T-helper 1 cell treated with Interleukin-12 subunit alpha and Interleukin-12 subunit beta and Interleukin-4 antibody, amounts not matched to agents 30 μg/mL and 1 μg/mL, for 36 hours (primary cell): Measurements from ENCODE around the gene TESK2.
A peak's percentile ranks its signal among the peaks of the same experiment; 100 is the strongest.
"Not testable (repeated sequence)": the region's sequence is repeated elsewhere in the genome, so short reads cannot be mapped to it uniquely, and the experiment has no call there.

ENCODE experiments used
- H3K27ac Mint-ChIP-seq: one replicate; pipeline ENCODE4 v1.8.0; 2021; ENCODE audit warnings: mild to moderate bottlenecking, mixed read lengths
- H3K27me3 Mint-ChIP-seq: one replicate; pipeline ENCODE4 v1.8.0; 2021; ENCODE audit warnings: low read depth, mixed read lengths
- H3K36me3 Mint-ChIP-seq: one replicate; pipeline ENCODE4 v1.8.0; 2021; ENCODE audit warnings: low read depth, mixed read lengths
- H3K4me1 Mint-ChIP-seq: one replicate; pipeline ENCODE4 v1.8.0; 2021; ENCODE audit warnings: low read depth, mixed read lengths
- H3K4me3 Mint-ChIP-seq: one replicate; pipeline ENCODE4 v1.8.0; 2021; ENCODE audit warnings: mild to moderate bottlenecking, moderate library complexity, mixed read lengths
- H3K9me3 Mint-ChIP-seq: one replicate; pipeline ENCODE4 v1.8.0; 2021; ENCODE audit warnings: mixed read lengths

The TESK2 gene

DNA sequence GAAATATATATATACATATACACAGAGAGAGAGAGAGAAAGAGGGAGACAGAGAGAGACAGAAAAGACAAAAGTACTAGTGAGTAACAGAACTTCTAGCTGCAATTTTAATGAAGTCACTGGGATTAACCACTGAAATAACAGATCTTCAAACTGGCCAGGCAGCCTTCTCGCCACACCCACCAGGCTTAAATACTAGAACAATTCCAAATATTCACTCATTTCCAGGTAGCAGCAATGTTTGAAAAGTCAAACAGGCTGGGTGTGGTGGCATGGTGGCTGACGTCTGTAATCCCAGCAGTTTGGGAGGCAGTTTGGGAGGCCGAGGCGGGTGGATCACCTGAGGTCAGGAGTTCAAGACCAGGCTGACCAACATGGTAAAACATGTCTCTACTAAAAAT is 25.5 kb upstream of the TESK2 start:
- no peak overlapping the region for H3K4me3 Mint-ChIP-seq
- H3K36me3 Mint-ChIP-seq, result peaks cover 54% of the 10 kb centered on the region
- no peaks in the 10 kb centered on the region for H3K9me3 Mint-ChIP-seq
- peaks cover 23% of the 10 kb centered on the region for H3K4me1 Mint-ChIP-seq
- H3K27ac Mint-ChIP-seq, result peak overlapping the region; percentile 59
- no peaks in the 10 kb centered on the region for H3K27me3 Mint-ChIP-seq

DNA sequence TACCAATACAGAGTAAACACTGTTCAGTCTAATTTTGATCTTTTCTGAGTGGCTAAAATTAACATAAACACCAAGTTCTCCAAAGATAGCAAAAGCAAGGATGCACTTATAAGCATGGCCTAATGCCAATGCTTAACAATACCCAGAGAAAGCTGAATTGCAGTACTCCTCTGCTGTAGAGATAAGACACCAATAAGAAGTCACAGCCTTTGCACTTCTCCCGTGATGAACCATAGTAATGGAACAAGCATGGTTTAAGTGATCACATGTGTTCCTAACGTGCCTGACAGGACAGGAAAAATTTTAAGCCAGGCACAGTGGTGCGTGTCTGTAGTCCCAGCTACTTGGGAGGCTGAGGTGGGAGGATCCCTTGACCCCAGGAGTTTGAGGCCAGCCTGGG is 25.1 kb upstream of the TESK2 start:
- H3K27ac Mint-ChIP-seq, result no peak overlapping the region
- peaks cover 23% of the 10 kb centered on the region for H3K4me1 Mint-ChIP-seq

DNA sequence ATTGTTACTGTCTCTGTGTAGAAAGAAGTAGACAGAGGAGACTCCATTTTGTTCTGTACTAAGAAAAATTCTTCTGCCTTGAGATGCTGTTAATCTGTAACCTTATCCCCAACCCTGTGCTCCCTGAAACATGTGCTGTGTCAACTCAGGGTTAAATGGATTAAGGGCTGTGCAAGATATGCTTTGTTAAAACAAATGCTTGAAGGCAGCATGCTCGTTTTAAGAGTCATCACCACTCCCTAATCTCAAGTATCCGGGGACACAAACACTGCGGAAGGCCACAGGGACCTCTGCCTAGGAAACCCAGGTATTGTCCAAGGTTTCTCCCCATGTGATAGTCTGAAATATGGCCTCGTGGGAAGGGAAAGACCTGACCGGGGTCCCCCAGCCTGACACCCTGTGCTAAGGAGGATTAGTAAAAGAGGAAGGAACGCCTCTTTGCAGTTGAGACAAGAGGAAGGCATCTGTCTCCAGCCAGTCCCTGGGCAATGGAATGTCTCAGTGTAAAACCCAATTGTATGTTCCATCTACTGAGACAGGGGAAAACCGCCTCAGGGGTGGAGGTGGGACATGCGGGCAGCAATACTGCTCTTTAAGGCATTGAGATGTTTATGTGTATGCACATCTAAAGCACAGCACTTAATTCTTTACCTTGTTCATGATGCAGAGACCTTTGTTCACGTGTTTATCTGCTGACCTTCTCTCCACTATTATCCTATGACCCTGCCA is 22.7 kb upstream of the TESK2 start:
- not testable (repeated sequence) for H3K4me3 Mint-ChIP-seq, H3K27me3 Mint-ChIP-seq, H3K27ac Mint-ChIP-seq, H3K9me3 Mint-ChIP-seq
- peaks cover 15% of the 10 kb centered on the region for H3K4me1 Mint-ChIP-seq
- H3K36me3 Mint-ChIP-seq, result peaks cover 65% of the 10 kb centered on the region

More for the DNA sequence above, 25.1 kb upstream of the TESK2 start:
- Mint-ChIP-seq H3K36me3 (peaks cover 57% of the 10 kb centered on the region), H3K4me3 (no peak overlapping the region), H3K9me3 (no peaks in the 10 kb centered on the region), H3K27me3 (no peaks in the 10 kb centered on the region)

DNA sequence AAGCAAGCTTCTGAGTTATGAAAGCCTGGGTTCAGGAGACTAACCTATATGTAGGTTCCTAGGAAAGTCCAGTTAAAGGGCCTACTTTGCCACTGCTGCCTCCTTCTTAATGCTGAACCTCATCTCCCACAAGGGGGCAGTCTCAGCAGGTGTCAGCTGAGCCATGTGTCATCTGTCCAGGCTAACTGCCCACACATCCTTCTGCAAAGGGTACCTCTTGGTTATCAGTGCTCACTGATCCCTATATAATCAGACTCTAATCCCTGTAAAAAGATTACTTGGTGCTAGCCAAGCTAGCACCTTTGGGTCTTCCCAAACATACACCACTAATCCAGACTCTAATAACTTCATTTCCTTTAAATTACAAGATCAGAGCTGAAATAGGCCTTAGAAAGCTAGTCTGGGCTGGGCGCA is 21.7 kb upstream of the TESK2 start:
- peak overlapping the region; percentile 20 for H3K27ac Mint-ChIP-seq
- peaks cover 64% of the 10 kb centered on the region for H3K36me3 Mint-ChIP-seq
- H3K27me3 Mint-ChIP-seq, result no peaks in the 10 kb centered on the region
- H3K4me1 Mint-ChIP-seq, result peaks cover 11% of the 10 kb centered on the region
- no peaks in the 10 kb centered on the region for H3K9me3 Mint-ChIP-seq
- H3K4me3 Mint-ChIP-seq, result no peak overlapping the region

DNA sequence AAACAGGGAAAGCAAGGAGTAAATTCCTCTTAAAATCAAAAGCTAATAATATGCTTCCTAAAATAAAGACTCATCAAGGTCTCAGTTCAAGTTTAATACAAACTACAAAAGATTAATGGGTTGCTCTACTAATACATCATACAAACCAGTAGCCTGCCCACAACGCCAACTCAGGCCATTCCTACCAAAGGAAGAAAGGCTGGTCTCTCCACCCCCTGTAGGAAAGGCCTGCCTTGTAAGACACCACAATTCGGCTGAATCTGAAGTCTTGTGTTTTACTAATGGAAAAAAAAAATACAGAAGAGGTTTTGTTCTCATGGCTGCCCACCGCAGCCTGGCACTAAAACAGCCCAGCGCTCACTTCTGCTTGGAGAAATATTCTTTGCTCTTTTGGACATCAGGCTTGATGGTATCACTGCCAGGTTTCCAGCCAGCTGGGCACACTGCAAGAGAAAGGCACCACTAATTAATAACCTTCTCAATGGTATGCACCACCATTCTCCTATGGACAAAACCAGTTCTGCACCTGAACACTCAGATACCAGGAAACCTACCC is 20.1 kb upstream of the TESK2 start:
- H3K4me1 Mint-ChIP-seq, result peaks cover 8% of the 10 kb centered on the region
- peaks cover 51% of the 10 kb centered on the region for H3K36me3 Mint-ChIP-seq
- no peaks in the 10 kb centered on the region for H3K27me3 Mint-ChIP-seq
- H3K27ac Mint-ChIP-seq, result no peak overlapping the region
- H3K4me3 Mint-ChIP-seq, result no peak overlapping the region
- H3K9me3 Mint-ChIP-seq, result no peaks in the 10 kb centered on the region

- Mint-ChIP-seq H3K27me3 (no peaks in the 10 kb centered on the region), H3K27ac (no peak overlapping the region), H3K9me3 (no peaks in the 10 kb centered on the region), H3K36me3 (peaks cover 44% of the 10 kb centered on the region), H3K4me1 (peaks cover 6% of the 10 kb centered on the region), H3K4me3 (no peak overlapping the region)
Observed at GRCh38 chr1:45510036-45510971, 19.3 kb upstream of the TESK2 start.

GRCh38 chr1:45508295-45509151 is 17.6 kb upstream of the TESK2 start:
- H3K4me1 Mint-ChIP-seq, result peaks cover 3% of the 10 kb centered on the region
- H3K36me3 Mint-ChIP-seq, result peaks cover 30% of the 10 kb centered on the region
- H3K27ac Mint-ChIP-seq, result no peak overlapping the region
- H3K4me3 Mint-ChIP-seq, result no peak overlapping the region
- H3K9me3 Mint-ChIP-seq, result no peaks in the 10 kb centered on the region
- no peaks in the 10 kb centered on the region for H3K27me3 Mint-ChIP-seq

- H3K4me3 Mint-ChIP-seq, result no peak overlapping the region
- no peak overlapping the region for H3K27ac Mint-ChIP-seq
- peaks cover 28% of the 10 kb centered on the region for H3K36me3 Mint-ChIP-seq
- H3K4me1 Mint-ChIP-seq, result peaks cover 3% of the 10 kb centered on the region
- no peaks in the 10 kb centered on the region for H3K9me3 Mint-ChIP-seq
- H3K27me3 Mint-ChIP-seq, result no peaks in the 10 kb centered on the region
Observed at GRCh38 chr1:45507893-45508292, 16.9 kb upstream of the TESK2 start.

- Mint-ChIP-seq H3K4me3 (no peak overlapping the region), H3K9me3 (no peaks in the 10 kb centered on the region), H3K27ac (peak overlapping the region; percentile 3)
Observed at GRCh38 chr1:45507195-45507594, 16.2 kb upstream of the TESK2 start.

DNA sequence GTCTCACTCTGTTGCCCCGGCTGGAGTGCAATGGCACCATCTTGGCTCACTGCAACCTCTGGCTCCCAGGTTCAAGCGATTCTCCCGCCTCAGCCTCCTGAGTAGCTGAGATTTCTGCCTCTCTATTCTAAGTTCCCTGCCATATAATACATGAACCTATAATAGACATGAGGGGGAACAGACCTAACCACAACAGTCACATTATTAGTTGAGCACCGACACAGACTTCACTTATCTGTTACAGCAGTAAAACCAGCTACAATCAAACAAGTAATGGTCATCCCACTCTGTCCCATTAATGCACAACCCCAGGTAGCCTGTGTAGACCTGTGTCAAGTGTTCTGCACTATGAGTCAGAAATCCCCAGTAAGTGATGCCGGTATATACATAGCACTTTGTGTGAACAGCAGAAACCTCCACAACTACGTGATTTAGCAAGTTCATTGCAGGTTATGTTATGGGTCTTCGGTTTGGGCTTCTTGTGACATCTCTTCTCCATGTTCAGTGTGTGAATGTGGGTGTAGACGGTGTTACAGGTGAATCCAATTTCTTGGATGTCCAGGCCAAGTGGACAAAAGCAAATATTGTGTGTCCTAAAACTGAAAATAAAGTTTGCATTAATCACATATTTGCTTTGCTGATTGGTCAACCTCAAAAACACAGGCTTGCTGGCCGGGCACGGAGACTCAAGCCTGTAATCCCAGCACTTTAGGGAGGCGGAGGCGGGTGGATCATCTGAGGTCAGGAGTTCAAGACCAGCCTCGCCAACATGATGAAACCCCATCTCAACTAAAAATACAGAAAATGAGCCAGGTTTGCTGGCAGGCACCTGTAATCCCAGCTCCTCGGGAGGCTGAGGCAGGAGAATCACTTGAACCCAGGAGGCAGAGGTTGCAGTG is 12.7 kb upstream of the TESK2 start:
- H3K36me3 Mint-ChIP-seq, result peaks cover 1% of the 10 kb centered on the region
- no peak overlapping the region for H3K4me3 Mint-ChIP-seq
- H3K27me3 Mint-ChIP-seq, result no peaks in the 10 kb centered on the region
- H3K4me1 Mint-ChIP-seq, result peaks cover 26% of the 10 kb centered on the region
- no peak overlapping the region for H3K27ac Mint-ChIP-seq
- H3K9me3 Mint-ChIP-seq, result no peaks in the 10 kb centered on the region

More at GRCh38 chr1:45507195-45507594, 16.2 kb upstream of the TESK2 start:
- Mint-ChIP-seq H3K36me3 (peaks cover 25% of the 10 kb centered on the region), H3K4me1 (no peaks in the 10 kb centered on the region), H3K27me3 (no peaks in the 10 kb centered on the region)

DNA sequence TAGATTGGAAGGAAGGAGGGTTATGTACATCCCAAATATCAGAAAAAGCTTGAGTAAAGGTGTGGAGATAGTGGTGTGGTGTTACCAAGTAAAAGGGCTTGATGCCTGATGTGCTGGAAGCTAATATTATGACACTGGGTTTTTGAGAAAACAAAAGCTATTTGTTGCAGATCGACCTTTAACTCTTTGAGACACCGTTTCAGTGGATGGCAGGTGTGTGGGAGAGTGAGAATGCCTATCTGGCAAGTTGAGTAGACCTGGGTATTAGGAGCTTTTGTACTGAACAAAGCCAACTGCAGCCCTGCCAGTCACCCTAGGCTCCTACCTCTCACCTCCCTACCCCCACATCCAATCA is 10.5 kb upstream of the TESK2 start:
- no peaks in the 10 kb centered on the region for H3K9me3 Mint-ChIP-seq
- peaks cover 29% of the 10 kb centered on the region for H3K4me1 Mint-ChIP-seq
- H3K36me3 Mint-ChIP-seq, result no peaks in the 10 kb centered on the region
- H3K27me3 Mint-ChIP-seq, result no peaks in the 10 kb centered on the region
- no peak overlapping the region for H3K4me3 Mint-ChIP-seq
- no peak overlapping the region for H3K27ac Mint-ChIP-seq

- Mint-ChIP-seq H3K36me3 (no peaks in the 10 kb centered on the region), H3K27ac (peak overlapping the region; percentile 88), H3K4me3 (peak overlapping the region; percentile 92), H3K27me3 (no peaks in the 10 kb centered on the region), H3K9me3 (no peaks in the 10 kb centered on the region), H3K4me1 (peaks cover 31% of the 10 kb centered on the region)
Observed at GRCh38 chr1:45499415-45499769, 8.4 kb upstream of the TESK2 start.

- Mint-ChIP-seq H3K4me1 (peaks cover 31% of the 10 kb centered on the region), H3K4me3 (no peak overlapping the region), H3K36me3 (no peaks in the 10 kb centered on the region), H3K27me3 (no peaks in the 10 kb centered on the region), H3K9me3 (no peaks in the 10 kb centered on the region), H3K27ac (no peak overlapping the region)
Observed at GRCh38 chr1:45498279-45498678, 7.3 kb upstream of the TESK2 start.
